Measurements from ENCODE around the gene DNMT1. TPM values are rescaled to one million over a fixed set of nuclear protein-coding genes. Genes with fewer than 3 reads are reported as not detected.

The DNMT1 gene
- polyA plus RNA-seq, 1 of the 3 experiments (the other 2 are of a cell fraction): 58.3 TPM

- ChIA-PET POLR2A (interaction anchor here (0.7 to 1.7 kb wide), 6 partner anchors 36 to 98 kb away, joined by 3 to 5 read pairs (median 3); no protein-coding TSS in a partner anchor), CTCF (interaction anchor here (0.7 to 1.9 kb wide), 5 partner anchors 34 to 65 kb away, joined by 3 to 13 read pairs (median 3); partner anchors contain the start of gene S1PR2)
- H3K27ac ChIP-seq (ENCODE audit: low read depth in 2 of 2, low read length in 1 of 2): peak overlapping the region; percentile 71 to 80
- H4K20me1 ChIP-seq (ENCODE audit: insufficient read depth): peaks cover 35% of the 10 kb centered on the region; the same call in 1 of the 2 replicates
- peaks cover 7 to 15% of the 10 kb centered on the region in 2 experiments; a peak in 2 of 4 replicates for H3K4me1 ChIP-seq (ENCODE audit: control insufficient read depth in 1 of 2, insufficient read depth in 2 of 2, low read depth in 1 of 2, low read length in 1 of 2)
- H3K4me2 ChIP-seq: peak overlapping the region; percentile 91
- no peaks in the 10 kb centered on the region for H3K9me2 ChIP-seq
- peak overlapping the region; percentile 61 to 82 for H3K4me3 ChIP-seq (ENCODE audit: low read depth in 2 of 2, low read length in 1 of 2)
- no peaks in the 10 kb centered on the region for H3K27me3 ChIP-seq (ENCODE audit: insufficient read depth)
- DNase-seq: no peak
- peak overlapping the region; percentile 64; the same call in 1 of the 2 replicates for H2AFZ ChIP-seq (ENCODE audit: low read depth)
- peaks cover 56% of the 10 kb centered on the region for H3K79me2 ChIP-seq (ENCODE audit: insufficient read depth)
- peaks cover 17% of the 10 kb centered on the region for H3F3A ChIP-seq (replicated peaks; ENCODE audit: insufficient read depth)
- peak overlapping the region; percentile 84 for H3K9ac ChIP-seq
- WGBS (ENCODE audit: low lambda C conversion rate): 2% methylated on average over 7 of the region's 30 CpGs
- peaks cover 0 to 13% of the 10 kb centered on the region in 2 experiments for H3K36me3 ChIP-seq (replicated peaks in 1 of 2; ENCODE audit: control insufficient read depth in 1 of 2, insufficient read depth in 2 of 2, low read length in 1 of 2)
- H3K9me3 ChIP-seq: no peaks in the 10 kb centered on the region
- no peak for TF ChIP-seq RAD21 (IDR thresholded peaks at IDR 0.05; ENCODE audit: low read length)
- TF ChIP-seq, protein P1, sequence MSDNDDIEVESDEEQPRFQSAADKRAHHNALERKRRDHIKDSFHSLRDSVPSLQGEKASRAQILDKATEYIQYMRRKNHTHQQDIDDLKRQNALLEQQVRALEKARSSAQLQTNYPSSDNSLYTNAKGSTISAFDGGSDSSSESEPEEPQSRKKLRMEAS (IDR thresholded peaks at IDR 0.05; ENCODE audit: low read depth): peak; percentile 5; the same call in 1 of the 2 replicates
- TF ChIP-seq TCF12 (IDR thresholded peaks at IDR 0.05): no peak
- 0 out of 2 replicates have a peak, but pooled peaks have one; percentile 9 for TF ChIP-seq SIN3A (IDR thresholded peaks at IDR 0.05; ENCODE audit: borderline replicate concordance, low read depth, low read length)
- no peak for TF ChIP-seq RCOR1 (IDR thresholded peaks at IDR 0.05; ENCODE audit: low read length)
- TF ChIP-seq, protein P2, sequence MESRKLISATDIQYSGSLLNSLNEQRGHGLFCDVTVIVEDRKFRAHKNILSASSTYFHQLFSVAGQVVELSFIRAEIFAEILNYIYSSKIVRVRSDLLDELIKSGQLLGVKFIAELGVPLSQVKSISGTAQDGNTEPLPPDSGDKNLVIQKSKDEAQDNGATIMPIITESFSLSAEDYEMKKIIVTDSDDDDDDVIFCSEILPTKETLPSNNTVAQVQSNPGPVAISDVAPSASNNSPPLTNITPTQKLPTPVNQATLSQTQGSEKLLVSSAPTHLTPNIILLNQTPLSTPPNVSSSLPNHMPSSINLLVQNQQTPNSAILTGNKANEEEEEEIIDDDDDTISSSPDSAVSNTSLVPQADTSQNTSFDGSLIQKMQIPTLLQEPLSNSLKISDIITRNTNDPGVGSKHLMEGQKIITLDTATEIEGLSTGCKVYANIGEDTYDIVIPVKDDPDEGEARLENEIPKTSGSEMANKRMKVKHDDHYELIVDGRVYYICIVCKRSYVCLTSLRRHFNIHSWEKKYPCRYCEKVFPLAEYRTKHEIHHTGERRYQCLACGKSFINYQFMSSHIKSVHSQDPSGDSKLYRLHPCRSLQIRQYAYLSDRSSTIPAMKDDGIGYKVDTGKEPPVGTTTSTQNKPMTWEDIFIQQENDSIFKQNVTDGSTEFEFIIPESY (IDR thresholded peaks at IDR 0.05; ENCODE audit: borderline replicate concordance, low read depth): no peak
- TF ChIP-seq JUND (IDR thresholded peaks at IDR 0.05): no peak
- TF ChIP-seq, protein P3, sequence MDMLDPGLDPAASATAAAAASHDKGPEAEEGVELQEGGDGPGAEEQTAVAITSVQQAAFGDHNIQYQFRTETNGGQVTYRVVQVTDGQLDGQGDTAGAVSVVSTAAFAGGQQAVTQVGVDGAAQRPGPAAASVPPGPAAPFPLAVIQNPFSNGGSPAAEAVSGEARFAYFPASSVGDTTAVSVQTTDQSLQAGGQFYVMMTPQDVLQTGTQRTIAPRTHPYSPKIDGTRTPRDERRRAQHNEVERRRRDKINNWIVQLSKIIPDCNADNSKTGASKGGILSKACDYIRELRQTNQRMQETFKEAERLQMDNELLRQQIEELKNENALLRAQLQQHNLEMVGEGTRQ (IDR thresholded peaks at IDR 0.05; ENCODE audit: borderline replicate concordance, low read depth, low read length): no peak
- TF ChIP-seq FOXM1 (IDR thresholded peaks at IDR 0.05; ENCODE audit: low read depth): no peak
- TF ChIP-seq, protein P4, sequence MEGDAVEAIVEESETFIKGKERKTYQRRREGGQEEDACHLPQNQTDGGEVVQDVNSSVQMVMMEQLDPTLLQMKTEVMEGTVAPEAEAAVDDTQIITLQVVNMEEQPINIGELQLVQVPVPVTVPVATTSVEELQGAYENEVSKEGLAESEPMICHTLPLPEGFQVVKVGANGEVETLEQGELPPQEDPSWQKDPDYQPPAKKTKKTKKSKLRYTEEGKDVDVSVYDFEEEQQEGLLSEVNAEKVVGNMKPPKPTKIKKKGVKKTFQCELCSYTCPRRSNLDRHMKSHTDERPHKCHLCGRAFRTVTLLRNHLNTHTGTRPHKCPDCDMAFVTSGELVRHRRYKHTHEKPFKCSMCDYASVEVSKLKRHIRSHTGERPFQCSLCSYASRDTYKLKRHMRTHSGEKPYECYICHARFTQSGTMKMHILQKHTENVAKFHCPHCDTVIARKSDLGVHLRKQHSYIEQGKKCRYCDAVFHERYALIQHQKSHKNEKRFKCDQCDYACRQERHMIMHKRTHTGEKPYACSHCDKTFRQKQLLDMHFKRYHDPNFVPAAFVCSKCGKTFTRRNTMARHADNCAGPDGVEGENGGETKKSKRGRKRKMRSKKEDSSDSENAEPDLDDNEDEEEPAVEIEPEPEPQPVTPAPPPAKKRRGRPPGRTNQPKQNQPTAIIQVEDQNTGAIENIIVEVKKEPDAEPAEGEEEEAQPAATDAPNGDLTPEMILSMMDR (IDR thresholded peaks at IDR 0.05): no peak
- TF ChIP-seq USF1 (IDR thresholded peaks at IDR 0.05; ENCODE audit: borderline replicate concordance, low read depth): no peak
- TF ChIP-seq REST (IDR thresholded peaks at IDR 0.05; ENCODE audit: low read depth, low read length): peak; percentile 31; the same call in 1 of the 2 replicates
- no peak; the same call in 1 of the 2 replicates for TF ChIP-seq FOSL2 (IDR thresholded peaks at IDR 0.05; ENCODE audit: borderline replicate concordance, low read depth)
- TF ChIP-seq EZH2phosphoT487 (IDR thresholded peaks at IDR 0.05; ENCODE audit: borderline replicate concordance, low read depth): no peak
- no peak for TF ChIP-seq TEAD4 (IDR thresholded peaks at IDR 0.05; ENCODE audit: borderline replicate concordance, insufficient read depth)
- no peak for TF ChIP-seq RFX5 (IDR thresholded peaks at IDR 0.05; ENCODE audit: low read length)
- no peak for TF ChIP-seq CHD2 (IDR thresholded peaks at IDR 0.05; ENCODE audit: low read length, partially characterized antibody)
- TF ChIP-seq MEF2A (IDR thresholded peaks at IDR 0.05; ENCODE audit: borderline replicate concordance, low read depth): no peak
- no peak for TF ChIP-seq PBX3 (IDR thresholded peaks at IDR 0.05)
- TF ChIP-seq GABPA (IDR thresholded peaks at IDR 0.05; ENCODE audit: low read depth): peak; percentile 79; the same call in 1 of the 2 replicates
- 0 out of 2 replicates have a peak, but pooled peaks have one; percentile 2 for TF ChIP-seq TAF1 (IDR thresholded peaks at IDR 0.05; ENCODE audit: borderline replicate concordance, low read depth, low read length)
Measured at GRCh38 chr19:10193790-10194499, 808 bp downstream of the DNMT1 start.

Data from SK-N-SH (cell line).